Uterus (tissue), 2 donors: ENCODE data around the gene IPPK.

Experiments used
- POLR2A ChIP-seq, 2 donors: fragments of 450-650 bp; IDR thresholded peaks; one replicate each; pipeline ENCODE4 v1.6.1; 2016; ENCODE audit warnings: antibody characterized with exemption in 2 of 2, mild to moderate bottlenecking in 1 of 2, moderate library complexity in 1 of 2
- TF ChIP-seq, protein P1 (sequence below), 4 experiments: fragments of 200-600 bp in 2 of 4; fragments of 450-650 bp in 2 of 4; sonication (generic) in 2 of 4; IDR thresholded peaks; one replicate each; pipeline ENCODE4 v1.5.1; 2016 to 2019; ENCODE audit warnings: antibody characterized with exemption in 4 of 4, mild to moderate bottlenecking in 2 of 4, moderate library complexity in 1 of 4

DNA sequence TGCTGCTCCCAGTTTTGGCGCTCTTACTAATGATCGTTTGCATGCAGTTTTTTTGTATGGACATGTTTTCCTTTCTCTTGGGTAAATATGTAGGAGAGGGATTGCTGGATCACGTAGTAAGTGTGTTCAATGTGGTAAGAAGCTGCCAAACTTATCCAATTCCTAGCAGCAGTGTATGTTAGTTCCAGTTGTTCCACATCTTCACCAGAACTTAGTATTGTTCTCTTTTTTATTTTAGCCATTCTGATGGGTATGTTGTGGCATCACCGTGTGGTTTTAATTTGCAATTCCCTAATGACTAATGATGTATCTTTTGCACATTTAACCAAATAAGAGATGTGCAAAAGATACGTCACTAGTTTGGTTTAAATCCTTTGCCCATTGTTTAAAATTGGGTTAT, 65.9 kb downstream of the IPPK start:
- TF ChIP-seq, protein P1, sequence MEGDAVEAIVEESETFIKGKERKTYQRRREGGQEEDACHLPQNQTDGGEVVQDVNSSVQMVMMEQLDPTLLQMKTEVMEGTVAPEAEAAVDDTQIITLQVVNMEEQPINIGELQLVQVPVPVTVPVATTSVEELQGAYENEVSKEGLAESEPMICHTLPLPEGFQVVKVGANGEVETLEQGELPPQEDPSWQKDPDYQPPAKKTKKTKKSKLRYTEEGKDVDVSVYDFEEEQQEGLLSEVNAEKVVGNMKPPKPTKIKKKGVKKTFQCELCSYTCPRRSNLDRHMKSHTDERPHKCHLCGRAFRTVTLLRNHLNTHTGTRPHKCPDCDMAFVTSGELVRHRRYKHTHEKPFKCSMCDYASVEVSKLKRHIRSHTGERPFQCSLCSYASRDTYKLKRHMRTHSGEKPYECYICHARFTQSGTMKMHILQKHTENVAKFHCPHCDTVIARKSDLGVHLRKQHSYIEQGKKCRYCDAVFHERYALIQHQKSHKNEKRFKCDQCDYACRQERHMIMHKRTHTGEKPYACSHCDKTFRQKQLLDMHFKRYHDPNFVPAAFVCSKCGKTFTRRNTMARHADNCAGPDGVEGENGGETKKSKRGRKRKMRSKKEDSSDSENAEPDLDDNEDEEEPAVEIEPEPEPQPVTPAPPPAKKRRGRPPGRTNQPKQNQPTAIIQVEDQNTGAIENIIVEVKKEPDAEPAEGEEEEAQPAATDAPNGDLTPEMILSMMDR (IDR thresholded peaks at IDR 0.05) = no peak
- no peak for TF ChIP-seq POLR2A (IDR thresholded peaks at IDR 0.05)
